Measurements from ENCODE around the gene RARB.

The RARB gene

DNA sequence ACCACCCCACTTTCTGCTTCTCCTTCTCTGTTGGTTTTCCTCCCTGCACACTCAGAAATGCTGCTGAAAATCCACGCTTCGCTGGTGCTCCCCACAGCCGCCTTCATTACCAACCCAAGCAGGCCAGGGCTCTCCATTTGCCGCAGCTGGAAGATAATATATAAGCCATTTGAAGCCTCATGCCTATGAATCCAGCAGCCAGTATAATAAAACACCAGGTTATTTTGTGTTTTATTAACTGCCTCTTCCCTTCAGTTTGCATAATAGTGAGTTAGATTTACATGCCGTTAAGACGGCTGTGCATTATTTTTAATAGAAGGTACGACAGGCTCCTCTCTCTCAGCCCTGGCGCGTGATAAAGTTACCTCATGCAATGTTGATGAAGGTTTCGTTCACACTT lies 150.0 kb downstream of the RARB start:
- no peak for DNase-seq (ENCODE audit: low spot score)

DNA sequence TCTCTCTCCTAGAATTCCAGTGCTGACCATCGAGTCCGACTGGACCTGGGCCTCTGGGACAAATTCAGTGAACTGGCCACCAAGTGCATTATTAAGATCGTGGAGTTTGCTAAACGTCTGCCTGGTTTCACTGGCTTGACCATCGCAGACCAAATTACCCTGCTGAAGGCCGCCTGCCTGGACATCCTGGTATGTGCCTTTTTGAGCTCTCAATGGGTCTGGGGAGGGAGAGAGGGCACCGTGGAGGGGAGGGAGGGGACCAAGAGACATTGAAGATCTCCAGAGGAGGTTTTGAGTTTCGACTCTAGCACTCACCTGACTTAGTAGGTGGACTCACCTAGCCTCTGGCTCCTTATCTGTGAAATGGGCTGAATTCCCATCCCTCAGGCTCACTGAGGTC lies 152.5 kb downstream of the RARB start:
- DNase-seq (ENCODE audit: low spot score), result no peak

DNA sequence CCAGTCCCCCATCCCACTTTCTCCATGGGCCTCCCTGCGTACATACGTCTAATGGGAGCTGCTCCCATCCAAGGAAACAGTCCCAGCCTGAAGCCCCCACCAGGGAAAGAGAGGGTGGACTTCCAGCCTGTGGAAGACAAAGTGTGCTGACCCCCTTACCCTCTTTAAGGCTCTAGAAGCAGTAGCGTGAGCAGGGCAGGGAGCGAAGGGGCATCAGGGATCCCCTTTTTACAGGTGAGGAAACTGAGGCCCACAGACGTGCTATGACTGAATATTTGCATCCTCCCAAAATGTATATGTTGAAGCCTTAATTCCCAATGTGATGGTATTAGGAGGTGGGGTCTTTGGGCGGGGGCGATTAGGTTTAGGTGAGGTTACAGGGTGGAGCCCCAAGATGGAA lies 153.3 kb downstream of the RARB start:
- DNase-seq (ENCODE audit: low spot score), result no peak

DNA sequence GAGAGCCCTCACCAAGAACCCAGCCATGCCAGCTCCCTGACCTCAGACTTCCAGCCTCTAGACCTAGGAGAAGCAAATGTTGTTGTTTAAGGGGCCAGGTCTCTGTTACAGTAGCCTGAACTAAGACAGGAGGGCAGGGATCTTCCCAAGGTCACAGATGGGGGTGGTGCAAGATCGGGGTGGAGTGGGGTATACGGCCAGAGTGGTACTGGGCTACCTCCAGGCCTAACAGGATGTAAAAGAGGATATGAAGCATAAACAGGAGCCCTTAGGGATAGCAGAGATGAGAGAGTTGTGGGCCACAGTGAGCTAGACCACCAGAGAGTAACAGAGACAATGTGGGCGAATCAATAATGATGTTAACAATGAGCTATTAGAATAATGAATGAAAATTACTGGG lies 153.8 kb downstream of the RARB start:
- DNase-seq (ENCODE audit: low spot score), result no peak

DNA sequence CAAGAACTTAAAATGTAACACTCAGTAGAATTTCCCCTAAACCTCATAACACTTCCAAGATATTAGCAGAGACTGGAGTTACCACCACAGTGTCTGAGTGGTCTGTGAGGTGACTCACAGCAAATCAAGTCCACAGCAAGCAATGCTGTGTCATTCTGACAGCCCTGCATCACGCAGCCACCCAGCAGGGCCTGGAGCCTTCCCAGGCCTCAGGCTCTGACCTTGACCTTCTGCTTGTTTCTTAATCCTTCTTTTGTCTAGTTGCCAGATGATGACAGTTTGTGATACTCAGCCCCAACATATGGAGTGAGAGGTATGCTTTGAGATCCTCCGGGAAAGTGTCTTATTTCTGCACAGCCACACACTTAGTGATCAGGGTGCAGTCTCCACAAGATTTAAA lies 154.2 kb downstream of the RARB start:
- DNase-seq (ENCODE audit: low spot score), result no peak

DNA sequence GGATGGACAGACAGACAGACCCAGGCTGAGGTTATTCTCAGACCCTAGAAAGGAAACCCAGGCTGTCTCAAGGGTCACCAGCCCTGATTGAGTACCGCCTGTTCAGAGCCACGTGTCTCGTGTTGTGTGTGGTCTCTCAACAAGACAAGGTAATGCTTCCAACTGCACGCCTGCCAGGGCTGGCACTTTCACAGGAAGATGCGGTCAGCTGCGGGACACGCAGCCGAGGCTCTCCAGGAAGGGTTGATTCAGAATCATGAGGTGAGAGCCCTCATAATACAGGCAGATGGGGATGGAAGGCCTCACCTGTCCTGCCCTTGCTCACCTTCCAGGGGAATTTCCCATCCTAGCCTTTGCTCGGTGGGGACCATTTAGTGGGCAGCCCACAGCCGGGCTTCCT lies 155.3 kb downstream of the RARB start:
- DNase-seq (ENCODE audit: low spot score), result no peak

DNA sequence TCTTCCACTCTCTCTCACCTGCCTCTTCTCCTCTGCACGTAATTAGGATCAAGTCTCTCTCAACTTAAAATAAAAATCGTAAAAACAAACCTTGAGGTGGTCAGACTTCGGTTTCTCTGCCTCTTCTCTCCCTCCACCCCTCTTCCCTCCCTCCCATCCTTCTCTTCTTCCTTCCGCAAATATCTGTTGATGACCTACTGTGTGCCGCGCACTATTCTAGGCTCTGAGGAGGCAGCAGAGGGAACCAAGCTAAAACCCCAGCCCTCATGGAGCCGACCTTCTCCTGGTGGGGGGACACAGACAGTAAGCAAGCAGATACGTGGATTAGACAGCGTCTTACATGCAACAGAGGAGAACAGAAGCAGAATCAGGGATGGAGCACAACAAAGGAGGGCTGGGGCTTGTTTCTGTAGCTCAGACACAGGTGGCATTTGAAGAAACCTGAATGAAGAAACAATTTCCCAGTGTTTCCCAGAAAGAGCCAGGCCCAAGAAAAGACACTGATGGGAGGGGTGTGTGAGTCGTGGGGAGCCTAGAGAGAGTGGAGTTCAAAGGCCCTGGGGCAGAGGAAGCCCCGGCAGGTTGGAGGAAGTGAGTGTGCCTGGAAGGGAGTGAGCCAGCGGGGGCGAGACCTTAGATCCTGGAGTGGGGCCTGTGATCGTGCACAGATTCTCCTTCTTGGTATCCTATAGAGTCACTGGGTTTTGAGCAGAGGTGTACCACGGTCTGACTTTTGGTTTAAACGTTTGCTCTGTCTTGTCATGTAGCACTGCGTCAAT lies 156.1 kb downstream of the RARB start:
- no peak for DNase-seq (ENCODE audit: low spot score)

DNA sequence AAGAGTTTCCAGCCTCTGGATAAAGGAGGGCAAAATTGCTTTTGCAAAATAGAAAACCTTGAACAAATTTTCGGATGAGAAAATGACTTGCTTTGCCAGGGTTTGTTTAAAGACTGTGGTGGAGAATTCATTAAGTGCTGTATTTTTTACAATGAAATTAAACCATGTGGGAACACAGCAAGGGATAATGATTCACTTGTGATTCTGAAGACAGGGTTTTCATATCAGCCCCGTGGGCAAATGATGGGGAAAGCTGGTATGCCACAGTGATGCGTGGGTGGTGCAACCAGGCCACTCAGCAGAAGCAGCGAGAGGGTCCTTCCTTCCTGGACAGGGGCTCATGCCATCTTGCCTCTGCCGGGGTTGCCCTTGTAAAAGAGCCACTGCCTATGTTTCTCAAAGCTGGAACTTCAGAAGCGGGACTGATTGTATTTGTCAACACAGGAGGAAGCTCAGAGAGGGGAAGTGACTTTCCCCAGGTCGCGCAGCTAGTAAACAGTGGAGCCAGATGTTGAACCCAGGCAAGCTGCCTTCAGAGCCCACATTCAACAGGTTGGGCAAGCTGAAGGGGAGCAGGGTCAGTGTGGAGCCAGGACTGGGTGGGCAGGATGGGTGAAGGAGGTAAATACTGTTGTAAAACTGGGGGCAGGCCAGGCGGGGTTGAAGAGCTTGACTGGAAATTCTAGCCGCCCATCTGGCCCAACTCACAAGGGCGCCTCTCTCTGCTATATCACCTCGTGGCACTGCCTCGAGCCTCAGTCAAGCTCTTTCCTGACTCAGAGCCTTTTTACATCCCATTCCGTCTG lies 157.5 kb downstream of the RARB start:
- DNase-seq (ENCODE audit: low spot score), result no peak

DNA sequence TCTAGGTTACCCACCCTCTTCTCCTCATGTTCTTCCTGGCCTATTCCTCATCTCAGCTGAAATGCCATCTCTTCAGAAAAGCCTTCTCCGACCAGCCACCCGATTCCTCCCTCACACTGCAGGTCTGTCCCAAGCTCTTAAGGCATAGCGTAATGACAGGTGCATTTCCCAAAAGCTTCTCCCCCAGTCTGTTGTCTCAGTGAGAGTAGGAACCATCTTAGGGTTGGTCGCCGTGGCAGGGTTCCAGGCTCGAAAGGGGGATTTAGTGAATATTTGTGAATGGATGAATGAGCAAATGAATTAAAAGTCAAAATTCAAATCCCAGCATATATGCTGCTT lies 158.1 kb downstream of the RARB start:
- no peak for DNase-seq (ENCODE audit: low spot score)

DNA sequence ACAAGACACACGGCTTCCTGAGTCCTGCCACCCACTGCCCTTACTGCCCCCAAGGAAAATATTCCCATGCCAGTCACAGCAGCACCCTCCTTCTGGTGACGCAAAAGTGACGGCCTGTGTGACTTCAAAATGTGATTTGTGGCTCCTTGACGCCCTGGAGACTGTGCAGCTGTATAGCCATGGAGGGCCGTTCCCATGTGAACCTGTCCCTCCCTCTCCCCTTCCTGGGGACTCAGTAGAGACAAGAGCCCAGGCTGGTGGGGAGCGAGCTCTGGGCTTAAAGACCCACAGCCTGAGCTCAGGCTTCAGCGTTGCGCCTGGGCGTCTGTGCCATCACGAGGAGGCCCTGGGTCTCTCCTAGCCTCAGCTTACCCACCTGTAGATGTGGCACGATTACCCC lies 158.5 kb downstream of the RARB start:
- DNase-seq (ENCODE audit: low spot score), result no peak

DNA sequence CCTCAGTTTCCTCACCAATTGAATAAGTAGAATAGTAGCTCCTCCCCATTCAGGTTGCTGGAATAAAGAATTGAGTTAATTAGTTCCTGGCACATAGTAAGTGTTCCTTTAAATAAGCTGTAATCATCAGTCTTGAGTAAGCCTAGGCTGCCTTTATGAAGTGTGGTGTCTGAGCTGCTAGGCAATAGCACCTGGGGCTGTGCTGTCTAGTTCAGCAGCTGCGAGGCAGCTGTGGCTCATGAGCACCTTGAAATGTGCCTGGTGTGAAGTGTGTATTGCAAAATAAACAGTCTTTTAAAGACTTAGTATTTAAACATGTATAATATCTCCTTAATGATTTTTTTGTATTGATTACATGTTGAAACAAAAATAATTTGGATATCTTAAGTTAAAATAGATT lies 159.0 kb downstream of the RARB start:
- DNase-seq (ENCODE audit: low spot score), result no peak

DNA sequence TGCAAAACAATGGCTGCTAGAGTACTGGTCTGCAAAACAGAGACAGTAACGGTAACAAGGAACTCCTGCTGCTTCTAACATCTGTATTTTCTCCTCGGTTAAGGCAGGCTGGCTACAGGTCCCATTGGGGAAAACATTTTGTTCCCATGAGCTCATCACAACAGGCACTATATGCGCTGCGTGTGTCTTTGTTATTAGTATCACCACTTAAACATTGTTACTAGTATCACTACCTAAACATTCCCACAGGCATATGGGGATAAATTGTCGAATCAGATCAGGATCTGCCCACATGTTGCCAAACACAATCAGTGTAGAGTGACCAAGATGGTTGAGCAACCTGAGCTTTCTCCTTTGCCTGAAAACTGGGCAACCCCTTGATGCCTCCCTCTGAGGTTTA lies 159.5 kb downstream of the RARB start:
- no peak for DNase-seq (ENCODE audit: low spot score)

DNA sequence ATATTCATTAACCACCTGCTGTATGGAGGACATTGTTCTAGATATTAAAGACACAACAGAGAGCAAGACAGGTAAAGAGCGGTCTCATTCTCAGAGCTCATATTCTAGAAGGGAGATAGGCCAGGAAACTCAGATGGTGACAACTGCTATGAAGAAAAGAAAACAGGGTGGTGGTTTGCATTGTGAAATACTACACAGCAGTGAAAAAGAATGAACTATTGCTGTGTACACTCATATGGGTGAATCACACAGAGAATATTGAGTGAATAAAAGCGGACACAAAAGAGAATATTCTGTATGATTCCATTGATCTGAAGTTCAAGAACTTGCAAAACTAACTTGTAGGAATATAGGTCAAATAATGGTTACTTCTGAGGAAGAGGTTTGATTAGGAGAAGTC lies 159.9 kb downstream of the RARB start:
- no peak for DNase-seq (ENCODE audit: low spot score)

DNA sequence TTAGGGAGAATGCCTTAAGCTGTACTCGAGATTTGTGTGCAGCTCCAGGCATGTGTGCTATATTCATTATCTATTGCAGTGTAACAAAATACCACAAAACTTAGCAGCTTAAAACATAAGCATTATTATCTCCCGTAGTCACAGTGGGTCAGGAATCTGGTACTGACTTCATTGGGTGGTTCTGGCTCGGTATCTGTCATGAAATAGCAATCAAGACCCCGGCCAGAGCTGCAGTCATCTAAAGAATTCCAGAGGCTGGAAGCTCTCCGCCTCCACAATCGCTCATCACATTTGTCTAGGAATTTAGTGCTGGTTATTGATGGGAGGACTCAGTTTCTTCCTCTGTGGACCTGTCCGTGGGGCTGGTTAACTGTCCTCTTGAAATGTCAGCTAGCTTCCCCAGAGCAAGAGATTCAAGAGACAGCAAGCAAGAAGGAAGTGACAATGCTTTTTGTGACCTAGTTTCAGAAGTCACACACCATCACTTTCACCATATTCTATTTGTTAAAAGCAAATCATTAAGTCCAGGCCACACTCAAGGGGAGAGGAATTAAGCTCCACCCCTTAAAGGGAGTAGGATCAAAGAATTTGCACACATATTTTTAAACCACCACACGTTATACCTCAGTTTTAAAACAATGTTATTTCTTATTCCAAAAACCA lies 160.5 kb downstream of the RARB start:
- no peak for DNase-seq (ENCODE audit: low spot score)

DNA sequence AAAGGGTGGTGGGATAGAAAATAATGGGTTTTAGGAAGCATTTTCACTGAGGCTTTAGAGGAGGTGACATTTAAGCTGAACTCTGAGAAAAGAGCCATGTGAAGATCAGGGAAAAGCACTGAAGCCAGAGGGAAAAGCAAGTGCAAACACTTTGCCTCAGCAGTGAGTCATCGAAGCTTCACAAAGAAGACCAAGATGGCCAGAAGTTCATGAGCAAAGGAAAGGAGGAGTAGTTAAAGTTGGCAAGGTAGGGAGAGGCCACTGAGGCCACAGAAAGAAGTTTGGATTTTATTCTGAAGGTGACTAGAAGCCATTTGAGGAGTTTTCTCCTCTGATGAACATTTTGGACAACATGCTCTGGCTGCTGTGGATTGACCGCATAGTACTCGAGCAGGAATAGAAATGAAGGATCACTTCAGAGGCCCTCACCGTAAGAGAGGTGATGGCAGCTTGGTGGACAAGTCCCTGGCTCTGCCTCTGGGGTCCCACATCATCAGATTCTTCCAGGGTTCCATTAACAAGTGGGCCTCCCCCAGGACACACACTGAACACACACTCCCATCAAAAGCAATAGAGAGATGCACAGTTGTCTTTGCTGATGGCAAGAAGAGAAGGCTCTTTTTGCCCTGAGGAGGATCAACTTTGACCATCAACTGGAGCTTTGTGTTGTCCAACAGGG lies 161.2 kb downstream of the RARB start:
- no peak for DNase-seq (ENCODE audit: low spot score)

DNA sequence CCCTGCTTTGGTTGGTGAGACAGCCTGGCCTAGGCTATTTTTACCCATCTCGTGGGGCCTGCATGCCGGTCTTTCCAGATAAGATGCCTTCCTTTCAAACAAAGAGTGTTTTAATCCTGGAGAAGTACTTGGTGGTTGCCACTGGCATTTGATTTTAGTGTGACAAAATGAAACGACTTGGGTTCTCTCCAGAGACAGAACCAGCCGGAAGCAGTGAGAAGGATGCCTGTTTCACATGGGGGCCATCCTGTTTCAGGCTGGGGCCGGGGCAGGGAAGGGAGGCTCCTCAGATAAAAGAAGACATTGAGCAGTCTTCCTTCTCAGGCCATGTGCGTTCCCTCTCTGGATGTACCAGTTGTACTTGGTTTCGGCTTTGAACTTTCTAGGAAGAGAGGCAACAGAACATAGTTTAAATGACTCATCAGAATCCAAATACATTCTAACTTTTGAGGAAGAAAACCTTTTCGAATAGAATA lies 161.8 kb downstream of the RARB start:
- DNase-seq (ENCODE audit: low spot score), result no peak

DNA sequence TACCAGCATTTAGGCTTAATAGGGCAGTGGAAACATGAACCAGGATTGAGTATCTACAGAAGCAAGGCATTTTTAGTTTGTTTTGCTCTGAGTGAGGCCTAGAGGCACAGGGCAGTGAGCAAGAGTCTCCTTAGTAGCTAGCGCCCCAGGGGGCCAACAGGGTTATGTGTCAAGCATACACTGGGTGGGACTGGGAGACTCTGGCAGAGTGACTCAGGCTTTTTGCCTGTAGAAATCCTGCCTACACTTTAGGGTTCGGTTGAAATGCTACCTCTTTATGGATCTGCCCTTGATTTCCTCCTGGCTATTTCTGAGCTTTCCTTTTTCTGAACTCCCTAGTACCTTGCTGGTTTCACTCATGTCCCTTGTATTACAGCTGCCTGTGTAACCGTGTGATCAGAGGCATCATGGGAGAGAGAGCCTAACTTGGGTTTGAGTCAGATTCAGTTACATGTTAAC lies 164.5 kb downstream of the RARB start:
- no peak for DNase-seq (ENCODE audit: low spot score)

DNA sequence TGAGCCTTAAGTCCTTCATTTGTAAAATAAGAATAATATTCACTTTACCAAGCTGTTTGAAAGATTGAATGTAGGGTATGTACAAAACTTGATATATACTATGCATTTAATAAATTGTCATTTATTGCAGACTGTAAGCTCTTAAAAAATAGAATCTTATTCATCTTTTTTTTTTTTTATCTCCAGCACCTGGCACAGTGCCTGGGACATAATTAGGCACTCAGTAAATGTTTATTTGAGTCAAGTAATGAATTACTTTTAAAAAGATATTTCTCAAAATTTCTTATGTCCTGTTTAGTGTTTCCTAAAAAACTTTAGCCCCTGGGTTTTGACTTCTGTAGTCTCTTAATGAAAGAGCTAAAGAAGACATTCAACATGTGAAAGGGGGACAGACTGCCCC lies 164.9 kb downstream of the RARB start:
- DNase-seq (ENCODE audit: low spot score), result no peak

DNA sequence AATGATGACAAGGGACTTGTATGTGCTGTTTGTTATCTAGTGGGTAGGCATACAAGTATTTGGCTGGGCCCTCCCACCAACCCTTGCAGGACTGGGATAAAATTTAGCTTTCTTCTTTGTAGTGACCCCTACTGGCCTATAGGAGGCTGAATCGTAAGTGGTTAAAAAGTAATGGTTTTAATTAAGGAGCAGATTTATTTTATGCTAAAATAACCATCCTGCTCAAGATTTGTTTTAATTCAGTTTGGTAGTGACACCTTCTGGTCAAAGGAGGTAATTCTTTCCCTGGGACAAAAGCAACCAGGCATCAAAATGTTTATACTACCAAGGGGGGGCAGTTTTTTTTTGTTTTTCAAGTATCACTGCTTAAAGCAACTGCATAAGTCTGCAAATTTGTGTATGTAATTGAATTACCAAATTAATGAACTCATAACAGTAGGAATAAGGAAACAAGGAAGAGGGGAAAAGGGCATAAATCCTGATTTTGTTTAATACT lies 166.0 kb downstream of the RARB start:
- DNase-seq (ENCODE audit: low spot score), result peak; percentile 45

DNA sequence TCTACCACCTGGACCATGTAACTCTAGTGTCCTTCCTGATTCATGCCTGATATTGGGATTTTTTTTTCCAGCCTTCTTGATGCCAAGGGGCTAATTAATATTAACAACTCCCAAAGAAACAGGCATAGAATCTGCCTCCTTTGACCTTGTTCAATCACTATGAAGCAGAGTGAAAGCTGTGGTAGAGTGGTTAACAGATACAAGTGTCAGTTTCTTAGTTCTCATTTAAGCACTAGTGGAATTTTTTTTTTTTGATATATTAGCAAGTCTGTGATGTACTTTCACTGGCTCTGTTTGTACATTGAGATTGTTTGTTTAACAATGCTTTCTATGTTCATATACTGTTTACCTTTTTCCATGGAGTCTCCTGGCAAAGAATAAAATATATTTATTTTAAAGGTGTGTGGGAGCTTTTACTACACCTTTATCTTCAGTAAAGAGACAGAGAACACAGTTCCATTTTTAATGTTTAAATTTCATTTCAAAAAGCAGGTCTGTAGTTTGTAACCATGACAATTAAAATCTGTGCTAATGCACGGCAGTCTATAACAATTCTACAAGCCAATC lies 169.6 kb downstream of the RARB start:
- no peak for DNase-seq (ENCODE audit: low spot score)

DNA sequence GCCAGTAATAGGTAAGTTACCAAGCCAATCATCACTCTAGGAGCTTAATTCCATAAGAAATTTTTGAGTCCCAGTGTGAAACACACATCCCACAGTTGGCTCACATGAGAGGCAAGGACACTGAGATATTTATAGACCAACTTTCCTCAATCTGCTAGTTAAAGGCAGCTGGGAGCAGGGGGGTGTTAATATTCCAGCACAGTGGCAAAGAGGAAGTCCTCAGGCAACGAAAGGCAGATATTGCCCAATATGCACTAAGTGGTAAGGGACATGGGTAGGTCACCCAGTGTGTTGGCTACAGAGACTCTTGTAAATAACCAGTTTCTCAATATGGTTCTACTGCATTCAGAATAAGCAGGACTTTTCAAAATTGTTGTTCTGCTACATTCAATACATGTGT lies 175.6 kb downstream of the RARB start:
- DNase-seq (ENCODE audit: low spot score), result no peak
